Subcutaneous adipose tissue (tissue), 4 donors: ENCODE results near the gene FBXO46. TPM values are rescaled to one million over a fixed set of nuclear protein-coding genes. Genes with fewer than 3 reads are reported as not detected.

ENCODE experiments used
- total RNA-seq, 4 donors: library from RNA; depleted of rRNA; stranded (reverse); fragments of >200 nt; gene quantifications; one replicate each; pipeline ENCODE4 v1.1.0, GENCODE V29; 2016
- TF ChIP-seq, protein P1 (sequence below): fragments of 450-650 bp; IDR thresholded peaks from one replicate; pipeline ENCODE4 v1.5.1; 2016; ENCODE audit warnings: low read depth, mild to moderate bottlenecking, control low read depth, antibody characterized with exemption, moderate library complexity

The FBXO46 gene
- total RNA-seq, 4 donors from 2014 or later = 5.1 to 12.1 (median 6.0) TPM

DNA sequence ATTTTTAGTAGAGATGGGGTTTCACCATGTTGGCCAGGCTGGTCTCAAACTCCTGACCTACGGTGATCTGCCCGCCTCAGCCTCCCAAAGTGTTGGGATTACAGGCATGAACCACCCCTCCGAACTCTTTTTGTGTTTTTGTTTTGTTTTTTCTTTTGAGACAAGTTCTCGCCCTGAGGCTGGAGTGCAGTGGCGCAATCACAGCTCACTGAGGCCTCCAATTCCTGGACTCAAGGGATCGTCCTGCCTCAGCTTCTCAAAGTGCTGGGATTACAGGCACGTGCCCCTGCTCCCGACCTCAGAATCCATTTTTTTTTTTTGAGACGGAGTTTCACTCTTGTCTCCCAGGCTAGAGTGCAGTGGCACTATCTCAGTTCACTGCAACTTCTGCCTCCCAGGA lies 27.0 kb upstream of the FBXO46 start:
- TF ChIP-seq, protein P1, sequence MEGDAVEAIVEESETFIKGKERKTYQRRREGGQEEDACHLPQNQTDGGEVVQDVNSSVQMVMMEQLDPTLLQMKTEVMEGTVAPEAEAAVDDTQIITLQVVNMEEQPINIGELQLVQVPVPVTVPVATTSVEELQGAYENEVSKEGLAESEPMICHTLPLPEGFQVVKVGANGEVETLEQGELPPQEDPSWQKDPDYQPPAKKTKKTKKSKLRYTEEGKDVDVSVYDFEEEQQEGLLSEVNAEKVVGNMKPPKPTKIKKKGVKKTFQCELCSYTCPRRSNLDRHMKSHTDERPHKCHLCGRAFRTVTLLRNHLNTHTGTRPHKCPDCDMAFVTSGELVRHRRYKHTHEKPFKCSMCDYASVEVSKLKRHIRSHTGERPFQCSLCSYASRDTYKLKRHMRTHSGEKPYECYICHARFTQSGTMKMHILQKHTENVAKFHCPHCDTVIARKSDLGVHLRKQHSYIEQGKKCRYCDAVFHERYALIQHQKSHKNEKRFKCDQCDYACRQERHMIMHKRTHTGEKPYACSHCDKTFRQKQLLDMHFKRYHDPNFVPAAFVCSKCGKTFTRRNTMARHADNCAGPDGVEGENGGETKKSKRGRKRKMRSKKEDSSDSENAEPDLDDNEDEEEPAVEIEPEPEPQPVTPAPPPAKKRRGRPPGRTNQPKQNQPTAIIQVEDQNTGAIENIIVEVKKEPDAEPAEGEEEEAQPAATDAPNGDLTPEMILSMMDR = no peak

DNA sequence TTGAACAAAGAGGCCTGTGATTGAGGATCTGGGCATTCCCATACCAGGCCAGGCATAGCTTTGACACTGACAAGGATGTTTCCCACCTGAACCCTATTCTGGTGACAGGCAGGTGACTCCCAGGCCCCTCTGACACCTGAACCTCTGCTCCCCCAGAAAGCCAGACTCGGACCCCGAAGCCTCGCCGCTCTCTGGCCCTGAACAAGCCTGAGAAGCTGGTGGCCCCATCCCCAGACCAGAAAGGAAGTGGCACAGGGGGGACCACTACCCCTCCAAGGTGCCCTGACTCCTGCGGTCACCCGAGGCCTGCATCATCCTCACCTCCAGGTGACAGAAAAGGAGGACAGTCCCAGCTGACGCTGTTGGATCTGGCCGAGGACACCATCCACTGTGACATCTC lies 23.6 kb upstream of the FBXO46 start:
- TF ChIP-seq, protein P1 = no peak

DNA sequence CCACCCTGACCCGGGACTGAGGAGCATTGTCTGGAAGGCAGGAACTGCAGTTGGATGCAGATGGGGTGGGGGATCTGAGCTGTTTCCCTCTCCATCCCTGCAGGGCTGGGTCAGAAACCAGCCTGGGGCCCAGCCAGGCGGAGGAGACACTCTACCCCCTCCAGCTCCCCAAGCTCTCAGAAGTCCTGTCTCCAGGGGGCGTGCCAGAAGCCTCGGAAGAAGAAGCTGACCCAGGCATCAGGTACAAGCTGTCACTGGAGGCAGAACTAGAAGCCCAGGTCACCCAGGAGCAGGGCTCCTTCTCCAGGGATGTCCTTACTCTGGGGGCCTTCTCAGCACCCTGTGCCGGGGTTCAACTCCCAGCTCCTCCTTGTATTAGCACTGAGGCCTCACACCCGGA lies 22.9 kb upstream of the FBXO46 start:
- TF ChIP-seq, protein P1 = no peak

DNA sequence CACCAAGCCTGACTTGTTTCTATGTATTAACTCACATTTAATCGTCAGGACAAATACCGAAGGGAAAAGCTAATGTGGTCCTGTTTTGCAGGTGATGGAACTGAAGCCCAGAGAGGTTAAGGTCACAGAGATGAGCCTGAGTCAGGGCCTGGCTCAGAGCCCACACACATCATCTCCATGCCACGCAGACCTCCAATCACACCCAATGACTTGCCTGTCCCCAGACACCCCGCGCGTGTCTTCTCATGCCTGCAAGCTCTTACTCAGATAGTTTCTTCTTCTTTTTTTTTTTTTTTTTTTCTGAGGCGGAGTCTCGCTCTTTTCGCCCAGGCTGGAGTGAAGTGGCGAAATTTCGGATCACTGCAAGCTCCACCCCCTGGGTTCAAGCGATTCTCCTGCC lies 21.9 kb upstream of the FBXO46 start:
- TF ChIP-seq, protein P1 = no peak

DNA sequence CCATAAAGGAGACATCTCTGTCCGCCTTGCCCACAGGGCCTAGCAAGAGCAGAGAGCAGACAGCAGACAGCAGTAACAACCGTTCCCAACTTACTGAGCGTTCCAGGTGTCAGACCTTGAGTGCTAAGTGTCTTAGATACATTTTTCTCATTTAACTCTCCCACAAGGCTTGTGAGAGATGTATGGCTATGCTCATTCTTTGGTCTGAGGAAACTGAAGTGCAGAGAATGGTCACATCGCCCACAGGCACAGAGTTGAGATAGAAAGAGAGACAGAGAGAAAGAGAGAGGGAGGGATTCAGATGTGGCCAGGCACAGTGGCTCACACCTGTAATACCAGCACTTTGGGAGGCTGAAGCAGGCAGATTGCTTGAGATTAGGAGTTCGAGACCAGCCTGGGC lies 16.8 kb upstream of the FBXO46 start:
- TF ChIP-seq, protein P1 = no peak

DNA sequence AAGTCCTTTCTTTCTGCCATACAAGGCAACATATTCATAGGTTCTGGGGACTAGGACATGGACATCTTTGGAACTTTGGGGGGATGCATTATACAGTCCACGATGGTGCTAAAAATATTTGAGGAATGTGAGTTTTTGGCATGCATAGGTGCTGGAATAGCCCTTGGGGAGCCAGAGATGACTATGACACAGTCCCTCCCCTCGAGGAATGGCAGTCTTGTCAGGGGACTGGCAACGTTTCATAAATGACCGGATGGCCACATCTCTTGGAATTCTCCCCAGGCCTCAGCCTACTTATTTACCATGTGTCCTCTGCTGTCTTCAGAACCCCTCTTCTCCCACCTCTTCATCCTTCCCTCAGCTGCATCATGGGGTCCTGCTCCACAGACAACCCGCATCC lies 16.2 kb upstream of the FBXO46 start:
- TF ChIP-seq, protein P1 = no peak

DNA sequence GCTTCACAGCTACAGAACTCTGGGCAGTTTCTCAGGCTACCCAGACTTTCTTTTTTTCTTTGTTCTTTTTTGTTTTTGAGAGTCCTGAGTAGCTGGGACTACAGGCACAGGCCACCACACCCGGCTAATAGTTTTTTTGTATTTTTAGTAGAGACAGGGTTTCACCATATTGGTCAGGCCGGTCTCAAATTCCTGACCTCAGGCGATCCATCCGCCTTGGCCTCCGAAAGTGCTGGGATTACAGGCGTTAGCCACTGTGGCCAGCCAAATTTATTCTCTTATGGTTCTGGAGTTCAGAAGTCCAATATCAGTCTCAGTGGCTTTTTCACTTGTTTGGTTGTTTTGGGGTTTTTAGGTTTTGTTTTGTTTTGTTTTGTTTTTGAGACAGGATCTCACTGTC lies 14.9 kb upstream of the FBXO46 start:
- TF ChIP-seq, protein P1 = no peak
